HG03108 (cell line): ENCODE results near the gene STX2.
"Not testable (repeated sequence)": the region's sequence is repeated elsewhere in the genome, so short reads cannot be mapped to it uniquely, and the experiment has no call there.

ENCODE experiments used
- ATAC-seq: cut with Tn5 transposase; IDR thresholded peaks from one replicate; pipeline ENCODE4 v1.9.1; 2021; ENCODE audit warnings: moderate library complexity; ENCODE audit not compliant: unreplicated experiment

Gene STX2

GRCh38 chr12:130803702-130804101, 35.3 kb downstream of the STX2 start:
- ATAC-seq, result no peak

GRCh38 chr12:130800312-130800711, 38.7 kb downstream of the STX2 start:
- ATAC-seq, result no peak

GRCh38 chr12:130799051-130799450, 40.0 kb downstream of the STX2 start:
- no peak for ATAC-seq

- peak; percentile 48 for ATAC-seq
Measured at GRCh38 chr12:130796985-130797686, 41.9 kb downstream of the STX2 start.

- no peak for ATAC-seq
Measured at GRCh38 chr12:130795906-130796305, 43.1 kb downstream of the STX2 start.

- no peak for ATAC-seq
Measured at GRCh38 chr12:130793554-130793849, 45.5 kb downstream of the STX2 start.

GRCh38 chr12:130792821-130793553, 46.1 kb downstream of the STX2 start:
- ATAC-seq, result no peak

GRCh38 chr12:130791629-130792028, 47.4 kb downstream of the STX2 start:
- no peak for ATAC-seq

GRCh38 chr12:130788515-130788914, 50.5 kb downstream of the STX2 start:
- no peak for ATAC-seq

- no peak for ATAC-seq
Measured at GRCh38 chr12:130787445-130788410, 51.3 kb downstream of the STX2 start.

- no peak for ATAC-seq
Measured at GRCh38 chr12:130787041-130787440, 52.0 kb downstream of the STX2 start.

GRCh38 chr12:130783110-130783715, 55.8 kb downstream of the STX2 start:
- no peak for ATAC-seq

GRCh38 chr12:130782245-130782644, 56.8 kb downstream of the STX2 start:
- ATAC-seq, result not testable (repeated sequence)

- ATAC-seq, result no peak
Measured at GRCh38 chr12:130780880-130781575, 58.0 kb downstream of the STX2 start.

GRCh38 chr12:130780325-130780724, 58.7 kb downstream of the STX2 start:
- no peak for ATAC-seq

- no peak for ATAC-seq
Measured at GRCh38 chr12:130778776-130779175, 60.3 kb downstream of the STX2 start.

GRCh38 chr12:130776857-130777339, 62.2 kb downstream of the STX2 start:
- no peak for ATAC-seq

- ATAC-seq, result no peak
Measured at GRCh38 chr12:130775953-130776856, 62.8 kb downstream of the STX2 start.

GRCh38 chr12:130770413-130771028, 68.5 kb downstream of the STX2 start:
- no peak for ATAC-seq
